ENCODE data around the gene LIX1L.

Gene LIX1L

GRCh38 chr1:145891587-145892485, 66.0 kb downstream of the LIX1L start:
- DNase-seq: peak; percentile 40 to 56

GRCh38 chr1:145891143-145891542, 66.7 kb downstream of the LIX1L start:
- DNase-seq: no peak

GRCh38 chr1:145889722-145890121, 68.1 kb downstream of the LIX1L start:
- no peak for DNase-seq

- DNase-seq: no peak
Measured at GRCh38 chr1:145887631-145888030, 70.2 kb downstream of the LIX1L start.

- DNase-seq: no peak
Measured at GRCh38 chr1:145886816-145887215, 71.0 kb downstream of the LIX1L start.

GRCh38 chr1:145886390-145886789, 71.4 kb downstream of the LIX1L start:
- no peak for DNase-seq

GRCh38 chr1:145885738-145886287, 72.0 kb downstream of the LIX1L start, which contains the start of gene ANKRD35:
TSS of gene ANKRD35 (minus strand) at chr1:145885866. CDS start at chr1:145885758, 108 bp downstream.
- DNase-seq: peak; percentile 82 to 86

- DNase-seq: no peak
Measured at GRCh38 chr1:145884675-145885074, 73.1 kb downstream of the LIX1L start.

Measured in activated CD4-positive, alpha-beta T cell treated with anti-CD3 and anti-CD28 coated beads, Interleukin-2, amount 50 U/mL, for 4 hours (primary cell).